ENCODE results near the gene SYNJ2.

DNA sequence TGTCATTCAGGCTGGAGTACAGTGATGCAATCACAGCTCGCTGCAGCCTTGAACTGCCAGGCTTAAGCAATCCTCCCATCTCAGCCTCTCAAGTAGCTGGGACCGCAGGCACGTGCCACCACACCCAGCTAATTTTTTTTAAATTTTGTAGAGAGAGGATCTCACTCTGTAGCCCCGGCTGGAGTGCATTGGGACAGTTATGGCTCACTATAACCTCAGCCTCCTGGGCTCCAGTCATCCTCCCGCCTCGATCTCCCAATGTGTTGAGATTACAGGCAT is 99.9 kb downstream of the SYNJ2 start:
- TF ChIP-seq, protein P1, sequence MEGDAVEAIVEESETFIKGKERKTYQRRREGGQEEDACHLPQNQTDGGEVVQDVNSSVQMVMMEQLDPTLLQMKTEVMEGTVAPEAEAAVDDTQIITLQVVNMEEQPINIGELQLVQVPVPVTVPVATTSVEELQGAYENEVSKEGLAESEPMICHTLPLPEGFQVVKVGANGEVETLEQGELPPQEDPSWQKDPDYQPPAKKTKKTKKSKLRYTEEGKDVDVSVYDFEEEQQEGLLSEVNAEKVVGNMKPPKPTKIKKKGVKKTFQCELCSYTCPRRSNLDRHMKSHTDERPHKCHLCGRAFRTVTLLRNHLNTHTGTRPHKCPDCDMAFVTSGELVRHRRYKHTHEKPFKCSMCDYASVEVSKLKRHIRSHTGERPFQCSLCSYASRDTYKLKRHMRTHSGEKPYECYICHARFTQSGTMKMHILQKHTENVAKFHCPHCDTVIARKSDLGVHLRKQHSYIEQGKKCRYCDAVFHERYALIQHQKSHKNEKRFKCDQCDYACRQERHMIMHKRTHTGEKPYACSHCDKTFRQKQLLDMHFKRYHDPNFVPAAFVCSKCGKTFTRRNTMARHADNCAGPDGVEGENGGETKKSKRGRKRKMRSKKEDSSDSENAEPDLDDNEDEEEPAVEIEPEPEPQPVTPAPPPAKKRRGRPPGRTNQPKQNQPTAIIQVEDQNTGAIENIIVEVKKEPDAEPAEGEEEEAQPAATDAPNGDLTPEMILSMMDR (IDR thresholded peaks at IDR 0.05; ENCODE audit: low read depth, low read length), result no peak
- TF ChIP-seq EZH2phosphoT487 (IDR thresholded peaks at IDR 0.05; ENCODE audit: low read depth), result no peak
